ENCODE data around the gene LIMS1.
"Not testable (repeated sequence)": the region's sequence is repeated elsewhere in the genome, so short reads cannot be mapped to it uniquely, and the experiment has no call there.

DNA sequence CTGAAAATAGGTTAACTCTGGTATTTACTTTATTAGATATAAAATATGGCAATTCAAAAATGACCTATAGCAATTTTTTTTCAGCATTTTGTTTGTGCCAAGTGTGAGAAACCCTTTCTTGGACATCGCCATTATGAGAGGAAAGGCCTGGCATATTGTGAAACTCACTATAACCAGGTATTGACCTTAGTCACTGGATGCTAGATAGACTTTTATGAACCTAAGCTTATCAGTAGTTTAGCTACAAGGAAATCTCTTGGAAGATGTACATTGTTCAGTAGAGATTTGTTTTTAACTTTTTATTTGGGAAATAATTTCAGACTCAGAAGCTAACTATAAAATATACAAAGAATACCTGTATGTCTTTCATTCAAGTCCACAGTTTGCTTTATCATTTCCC lies 142.3 kb downstream of the LIMS1 start:
- TF ChIP-seq ZNF776 (tag by site-specific recombination; IDR thresholded peaks at IDR 0.05; ENCODE audit: borderline replicate concordance); ZNF184 (tag by site-specific recombination; IDR thresholded peaks at IDR 0.05); YY1 (tag by site-specific recombination; IDR thresholded peaks at IDR 0.05): not testable (repeated sequence)
